Mesenchymal stem cell (in vitro differentiated cells and primary cell): Measurements from ENCODE around the gene S1PR3.

Experiments used
- DNase-seq: peaks from one replicate; pipeline ENCODE4 v3.0.0-alpha.2; 2013
- H2AFZ ChIP-seq: one replicate; pipeline ENCODE4 v1.6.1; 2013; ENCODE audit warnings: low read depth, mild to moderate bottlenecking, control low read depth, inconsistent platforms, low read length, moderate library complexity
- H2AK5ac ChIP-seq: 2 replicates; pipeline ENCODE4 v1.6.1; 2013; ENCODE audit warnings: low read length, moderate library complexity, mild to moderate bottlenecking, inconsistent platforms; ENCODE audit not compliant: severe bottlenecking
- H2BK120ac ChIP-seq: one replicate; pipeline ENCODE4 v1.6.1; 2013; ENCODE audit warnings: low read depth, mild to moderate bottlenecking, inconsistent platforms, low read length, moderate library complexity
- H2BK12ac ChIP-seq, 2 experiments: one replicate each; pipeline ENCODE4 v1.6.1; 2013; ENCODE audit warnings: inconsistent platforms in 2 of 2, low read length in 2 of 2, mild to moderate bottlenecking in 2 of 2, moderate library complexity in 2 of 2, control low read depth in 1 of 2
- H2BK15ac ChIP-seq: one replicate; pipeline ENCODE4 v1.6.1; 2013; ENCODE audit warnings: mild to moderate bottlenecking, low read depth, inconsistent platforms; ENCODE audit not compliant: poor library complexity, severe bottlenecking
- H2BK5ac ChIP-seq: 2 replicates; pipeline ENCODE4 v1.6.1; 2013; ENCODE audit warnings: low read depth, mild to moderate bottlenecking, low read length, control low read depth, inconsistent platforms; ENCODE audit not compliant: poor library complexity, severe bottlenecking
- H3K14ac ChIP-seq, 2 experiments: one replicate each; pipeline ENCODE4 v1.6.1; 2013; ENCODE audit warnings: inconsistent platforms in 2 of 2, low read length in 2 of 2, control low read depth in 1 of 2, mild to moderate bottlenecking in 1 of 2, moderate library complexity in 1 of 2
- H3K18ac ChIP-seq, 2 experiments: one replicate each; pipeline ENCODE4 v1.6.1; 2013; ENCODE audit warnings: inconsistent platforms in 2 of 2, low read length in 2 of 2, control low read depth in 1 of 2, low read depth in 1 of 2, mild to moderate bottlenecking in 1 of 2
- H3K23ac ChIP-seq, 2 experiments: one replicate each; pipeline ENCODE4 v1.6.1; 2013; ENCODE audit warnings: inconsistent platforms in 2 of 2, low read length in 2 of 2, mild to moderate bottlenecking in 2 of 2, moderate library complexity in 2 of 2, control low read depth in 1 of 2
- H3K27ac ChIP-seq: 2 replicates; pipeline ENCODE4 v1.5.1; 2013; ENCODE audit warnings: mild to moderate bottlenecking, moderate library complexity, low read length, control low read depth, inconsistent platforms; ENCODE audit not compliant: poor library complexity, severe bottlenecking
- H3K27me3 ChIP-seq, 2 experiments: 2 replicates each; pipeline versions ENCODE4 v1.6.1 to v1.7.0; 2013; ENCODE audit warnings: low read length in 2 of 2, mild to moderate bottlenecking in 2 of 2, moderate library complexity in 2 of 2, control low read depth in 1 of 2, inconsistent platforms in 1 of 2; ENCODE audit not compliant: control insufficient read depth in 1 of 2, insufficient read depth in 1 of 2
- H3K36me3 ChIP-seq, 2 experiments: 2 replicates each; pipeline versions ENCODE4 v1.6.1 to v1.7.0; 2013; ENCODE audit warnings: low read length in 2 of 2, control low read depth in 1 of 2, inconsistent platforms in 1 of 2, low read depth in 1 of 2, mild to moderate bottlenecking in 1 of 2; ENCODE audit not compliant: insufficient read depth in 2 of 2, control insufficient read depth in 1 of 2
- H3K4ac ChIP-seq, 2 experiments: one replicate each; pipeline ENCODE4 v1.6.1; 2013; ENCODE audit warnings: inconsistent platforms in 2 of 2, low read length in 2 of 2, mild to moderate bottlenecking in 2 of 2, moderate library complexity in 2 of 2, control low read depth in 1 of 2, low read depth in 1 of 2
- H3K4me1 ChIP-seq: 2 replicates; pipeline ENCODE4 v1.6.1; 2013; ENCODE audit warnings: low read depth, low read length, control low read depth; ENCODE audit not compliant: control insufficient read depth, insufficient read depth
- H3K4me2 ChIP-seq: 2 replicates; pipeline ENCODE4 v1.6.1; 2013; ENCODE audit warnings: low read length, mild to moderate bottlenecking, inconsistent platforms; ENCODE audit not compliant: poor library complexity, severe bottlenecking
- H3K4me3 ChIP-seq, 2 experiments: 2 replicates each; pipeline versions ENCODE4 v1.5.1 to v1.7.0; 2013; ENCODE audit warnings: low read length in 2 of 2, mild to moderate bottlenecking in 2 of 2, control low read depth in 1 of 2, low read depth in 1 of 2; ENCODE audit not compliant: insufficient read depth in 1 of 2
- H3K79me1 ChIP-seq: replicated peaks from 2 replicates; pipeline ENCODE4 v1.6.1; 2013; ENCODE audit warnings: mild to moderate bottlenecking, control low read depth, low read length, inconsistent platforms; ENCODE audit not compliant: poor library complexity, severe bottlenecking
- H3K9ac ChIP-seq: 2 replicates; pipeline ENCODE4 v1.7.0; 2013; ENCODE audit warnings: mild to moderate bottlenecking, low read length, moderate library complexity
- H3K9me3 ChIP-seq: 2 replicates; pipeline ENCODE4 v1.7.0; 2013; ENCODE audit warnings: mild to moderate bottlenecking, low read length; ENCODE audit not compliant: control insufficient read depth
- H4K8ac ChIP-seq: one replicate; pipeline ENCODE4 v1.6.1; 2013; ENCODE audit warnings: inconsistent platforms, mild to moderate bottlenecking, low read length, moderate library complexity
- H4K91ac ChIP-seq: one replicate; pipeline ENCODE4 v1.6.1; 2013; ENCODE audit warnings: mild to moderate bottlenecking, low read length, inconsistent platforms
- WGBS: methylation state at CpG from one replicate; pipeline ENCODE4 v1.1.7; 2013; ENCODE audit warnings: mixed read lengths; 5-methylcytosine and 5-hydroxymethylcytosine counted together

S1PR3 gene

GRCh38 chr9:89001917-89002540 is 10.8 kb downstream of the S1PR3 start:
- Histone ChIP-seq H3K36me3 (peaks cover 22 to 41% of the 10 kb centered on the region in 2 experiments), H3K4me2 (no peak overlapping the region), H3K27ac (no peak overlapping the region), H3K9ac (no peak overlapping the region), H3K9me3 (no peaks in the 10 kb centered on the region), H3K4me3 (no peak overlapping the region), H3K4ac (no peak overlapping the region), H3K23ac (no peak overlapping the region), H2BK5ac (no peak overlapping the region), H2BK120ac (no peak overlapping the region), H3K27me3 (no peaks in the 10 kb centered on the region), H3K4me1 (peaks cover 10% of the 10 kb centered on the region), H2BK12ac (no peak overlapping the region), H2AFZ (no peak overlapping the region), H2AK5ac (no peak overlapping the region), H3K79me1 (peaks cover 2% of the 10 kb centered on the region), H2BK15ac (no peak overlapping the region), H4K91ac (no peak overlapping the region), H4K8ac (no peak overlapping the region), H3K18ac (no peak overlapping the region), H3K14ac (no peak overlapping the region)
- WGBS = 93% methylated on average over 27 of the region's 27 CpGs
- DNase-seq = no peak

DNA sequence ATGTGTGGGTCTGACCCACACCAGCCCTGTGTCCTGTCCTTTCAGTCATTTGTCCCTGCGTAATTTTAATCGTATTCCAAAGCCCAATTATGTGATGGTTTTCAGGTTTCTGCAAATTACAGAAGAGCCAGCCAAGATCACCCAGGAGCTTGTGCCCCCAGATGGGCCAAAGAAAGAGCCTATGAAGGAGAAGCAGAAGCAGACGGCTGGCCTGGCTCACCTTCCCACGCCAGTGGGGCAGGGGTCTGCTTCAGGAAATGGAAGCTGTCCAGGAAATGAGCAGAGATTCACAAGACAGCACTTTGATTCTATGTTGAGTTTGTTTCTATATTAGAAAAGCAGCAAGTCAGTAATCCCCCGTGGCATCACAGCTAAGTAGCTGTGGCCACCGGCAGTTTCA is 11.7 kb downstream of the S1PR3 start:
- Histone ChIP-seq H3K23ac (no peak overlapping the region), H3K27ac (no peak overlapping the region), H3K79me1 (peaks cover 2% of the 10 kb centered on the region), H4K91ac (no peak overlapping the region), H2AK5ac (no peak overlapping the region), H2BK15ac (no peak overlapping the region), H2AFZ (no peak overlapping the region), H3K4ac (no peak overlapping the region), H2BK12ac (no peak overlapping the region), H3K9ac (no peak overlapping the region), H4K8ac (no peak overlapping the region), H3K9me3 (no peaks in the 10 kb centered on the region), H3K4me2 (no peak overlapping the region), H2BK120ac (no peak overlapping the region), H3K4me3 (no peak overlapping the region), H3K14ac (no peak overlapping the region), H3K36me3 (peaks cover 17 to 36% of the 10 kb centered on the region in 2 experiments), H3K4me1 (peaks cover 10% of the 10 kb centered on the region), H2BK5ac (no peak overlapping the region), H3K18ac (no peak overlapping the region), H3K27me3 (no peaks in the 10 kb centered on the region)
- WGBS = 95% methylated on average over 6 of the region's 6 CpGs
- no peak for DNase-seq

GRCh38 chr9:89005323-89005722 is 14.1 kb downstream of the S1PR3 start:
- Histone ChIP-seq H3K79me1 (peaks cover 2% of the 10 kb centered on the region), H4K8ac (no peak overlapping the region), H2AK5ac (no peak overlapping the region), H3K23ac (no peak overlapping the region), H3K36me3 (peaks cover 19 to 36% of the 10 kb centered on the region in 2 experiments), H4K91ac (no peak overlapping the region), H3K9ac (no peak overlapping the region), H2BK15ac (no peak overlapping the region), H3K27me3 (no peaks in the 10 kb centered on the region), H3K4me2 (no peak overlapping the region), H3K4me3 (no peak overlapping the region), H2AFZ (no peak overlapping the region), H3K9me3 (no peaks in the 10 kb centered on the region), H2BK5ac (no peak overlapping the region), H3K4ac (no peak overlapping the region), H2BK12ac (no peak overlapping the region), H3K18ac (no peak overlapping the region), H3K27ac (no peak overlapping the region), H3K14ac (no peak overlapping the region), H3K4me1 (peaks cover 4% of the 10 kb centered on the region), H2BK120ac (no peak overlapping the region)
- DNase-seq = no peak
- 90% methylated on average over 9 of the region's 9 CpGs for WGBS

DNA sequence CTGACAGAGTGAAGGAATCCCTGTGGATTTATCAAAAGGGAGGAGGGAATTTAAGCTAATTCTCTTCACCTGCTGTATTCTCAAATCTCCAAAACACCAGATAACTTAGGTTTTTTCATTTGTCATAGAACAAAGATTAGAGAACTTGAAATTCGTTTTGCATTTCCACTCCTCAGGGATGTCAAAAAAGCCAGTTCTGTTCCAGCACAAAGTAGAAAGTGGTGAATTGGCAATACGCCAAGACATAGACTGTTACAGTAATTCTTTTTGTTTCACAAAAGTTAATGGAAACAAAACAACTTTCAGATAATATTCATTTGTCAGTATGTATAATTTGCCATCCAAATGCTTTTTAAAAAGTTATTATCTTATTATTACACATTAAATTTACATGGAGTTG is 15.0 kb downstream of the S1PR3 start:
- Histone ChIP-seq H2BK5ac (no peak overlapping the region), H3K14ac (no peak overlapping the region), H3K18ac (no peak overlapping the region), H3K9me3 (no peaks in the 10 kb centered on the region), H3K36me3 (peaks cover 19 to 36% of the 10 kb centered on the region in 2 experiments), H2BK120ac (no peak overlapping the region), H3K9ac (no peak overlapping the region), H3K27ac (no peak overlapping the region), H3K79me1 (peaks cover 2% of the 10 kb centered on the region), H3K4me1 (peaks cover 4% of the 10 kb centered on the region), H2BK15ac (no peak overlapping the region), H3K4ac (no peak overlapping the region), H3K4me3 (no peak overlapping the region), H3K23ac (no peak overlapping the region), H4K91ac (no peak overlapping the region), H4K8ac (no peak overlapping the region), H3K4me2 (no peak overlapping the region), H2BK12ac (no peak overlapping the region), H2AK5ac (no peak overlapping the region), H2AFZ (no peak overlapping the region), H3K27me3 (no peaks in the 10 kb centered on the region)
- no peak for DNase-seq
- 79% methylated on average over 1 of the region's 2 CpGs for WGBS
